Nephron (organoid): ENCODE data around the gene MAGI1.
"Not testable (repeated sequence)": the region's sequence is repeated elsewhere in the genome, so short reads cannot be mapped to it uniquely, and the experiment has no call there.

Source experiments
- H3K27ac Mint-ChIP-seq, 3 experiments: 2 replicates each; pipeline ENCODE4 v1.8.0; 2020; ENCODE audit warnings: mixed read lengths in 3 of 3, mild to moderate bottlenecking in 2 of 3, moderate library complexity in 1 of 3
- H3K27me3 Mint-ChIP-seq: 2 replicates; pipeline ENCODE4 v1.8.0; 2021; ENCODE audit warnings: low read depth, mild to moderate bottlenecking, moderate library complexity, mixed read lengths
- H3K36me3 Mint-ChIP-seq: 2 replicates; pipeline ENCODE4 v1.8.0; 2020; ENCODE audit warnings: low read depth, mixed read lengths
- H3K4me1 Mint-ChIP-seq: 2 replicates; pipeline ENCODE4 v1.8.0; 2020; ENCODE audit warnings: mixed read lengths
- H3K4me3 Mint-ChIP-seq, 3 experiments: 2 replicates each; pipeline ENCODE4 v1.8.0; 2020; ENCODE audit warnings: mild to moderate bottlenecking in 3 of 3, mixed read lengths in 3 of 3, moderate library complexity in 2 of 3
- H3K9me3 Mint-ChIP-seq: 2 replicates; pipeline ENCODE4 v1.8.0; 2020; ENCODE audit warnings: mixed read lengths
- CTCF ChIP-seq, 3 experiments: fragments of 200-600 bp; sonication (generic); IDR thresholded peaks; one replicate each; pipeline ENCODE4 v1.5.0; 2021; ENCODE audit warnings: antibody characterized with exemption in 3 of 3; ENCODE audit not compliant: unreplicated experiment in 3 of 3

The MAGI1 gene

GRCh38 chr3:65526656-65527055 is 512.1 kb downstream of the MAGI1 start:
- TF ChIP-seq CTCF (IDR thresholded peaks at IDR 0.05; ENCODE audit: unreplicated experiment in 3 of 3) = no peak
- no peaks in the 10 kb centered on the region for H3K36me3 Mint-ChIP-seq
- H3K27ac Mint-ChIP-seq = peak overlapping the region; percentile 5 to 88 (median 39)
- no peaks in the 10 kb centered on the region for H3K9me3 Mint-ChIP-seq
- no peak overlapping the region for H3K4me3 Mint-ChIP-seq
- peaks cover 13% of the 10 kb centered on the region for H3K4me1 Mint-ChIP-seq
- H3K27me3 Mint-ChIP-seq = no peaks in the 10 kb centered on the region

DNA sequence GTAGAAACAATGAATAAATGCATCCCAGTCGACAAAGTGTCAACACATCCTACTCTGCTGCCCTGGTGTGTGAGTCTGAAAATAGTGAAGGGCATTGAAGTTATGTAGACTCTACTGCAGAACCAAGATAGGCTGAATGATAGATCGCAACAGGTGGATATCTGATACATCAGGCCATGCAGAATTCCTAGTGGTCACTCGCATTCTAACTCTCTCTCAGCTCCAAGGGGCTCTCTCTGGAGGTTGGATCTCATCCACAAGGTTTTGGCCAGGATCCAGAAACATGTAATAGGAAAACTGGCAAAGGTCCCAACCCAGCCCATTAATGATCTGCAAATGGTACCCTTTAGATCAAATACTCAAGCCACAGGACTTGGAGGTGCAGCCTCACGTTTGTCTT is 514.1 kb downstream of the MAGI1 start:
- no peaks in the 10 kb centered on the region for H3K36me3 Mint-ChIP-seq
- H3K4me3 Mint-ChIP-seq = no peak overlapping the region
- H3K27me3 Mint-ChIP-seq = no peaks in the 10 kb centered on the region
- no peaks in the 10 kb centered on the region for H3K9me3 Mint-ChIP-seq
- no peak for TF ChIP-seq CTCF (IDR thresholded peaks at IDR 0.05; ENCODE audit: unreplicated experiment in 3 of 3)
- H3K4me1 Mint-ChIP-seq = peaks cover 24% of the 10 kb centered on the region
- peak overlapping the region; percentile 9 to 72 (median 10) for H3K27ac Mint-ChIP-seq

DNA sequence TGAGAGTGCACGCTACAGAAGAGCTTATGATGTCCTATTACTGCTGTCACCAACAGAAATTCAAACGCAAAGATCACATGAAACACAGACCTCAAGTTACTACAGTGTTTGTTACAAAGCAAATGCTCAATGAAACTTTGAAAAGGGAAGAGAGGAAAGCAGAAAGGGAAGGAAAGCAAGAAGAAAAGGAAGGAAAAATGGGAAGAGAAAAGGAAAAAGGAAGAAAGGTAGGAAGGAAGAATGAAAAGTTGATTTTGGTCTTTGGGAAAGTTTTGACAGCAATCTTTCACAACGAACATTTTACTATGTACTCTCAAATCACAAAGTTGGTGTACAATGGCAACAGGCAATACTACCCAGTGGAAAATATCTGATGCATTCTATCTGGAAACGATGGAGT is 514.8 kb downstream of the MAGI1 start:
- no peaks in the 10 kb centered on the region for H3K36me3 Mint-ChIP-seq
- no peak overlapping the region for H3K4me3 Mint-ChIP-seq
- H3K9me3 Mint-ChIP-seq = no peaks in the 10 kb centered on the region
- peaks cover 24% of the 10 kb centered on the region for H3K4me1 Mint-ChIP-seq
- no peak for TF ChIP-seq CTCF (IDR thresholded peaks at IDR 0.05; ENCODE audit: unreplicated experiment in 3 of 3)
- H3K27me3 Mint-ChIP-seq = no peaks in the 10 kb centered on the region
- no peak overlapping the region for H3K27ac Mint-ChIP-seq

- Mint-ChIP-seq H3K36me3 (peaks cover 6% of the 10 kb centered on the region), H3K4me1 (peaks cover 24% of the 10 kb centered on the region), H3K9me3 (peaks cover 6% of the 10 kb centered on the region), H3K27me3 (no peaks in the 10 kb centered on the region), H3K4me3 (no peak overlapping the region), H3K27ac (no peak overlapping the region)
- no peak for TF ChIP-seq CTCF (IDR thresholded peaks at IDR 0.05; ENCODE audit: unreplicated experiment in 3 of 3)
These were observed 517.7 kb downstream of the MAGI1 start for GRCh38 chr3:65521032-65521431.

GRCh38 chr3:65516998-65517397 is 521.7 kb downstream of the MAGI1 start:
- Mint-ChIP-seq H3K27me3 (no peaks in the 10 kb centered on the region), H3K27ac (no peak overlapping the region), H3K36me3 (peaks cover 12% of the 10 kb centered on the region), H3K9me3 (peaks cover 11% of the 10 kb centered on the region), H3K4me1 (peaks cover 10% of the 10 kb centered on the region), H3K4me3 (no peak overlapping the region)
- no peak for TF ChIP-seq CTCF (IDR thresholded peaks at IDR 0.05; ENCODE audit: unreplicated experiment in 3 of 3)

DNA sequence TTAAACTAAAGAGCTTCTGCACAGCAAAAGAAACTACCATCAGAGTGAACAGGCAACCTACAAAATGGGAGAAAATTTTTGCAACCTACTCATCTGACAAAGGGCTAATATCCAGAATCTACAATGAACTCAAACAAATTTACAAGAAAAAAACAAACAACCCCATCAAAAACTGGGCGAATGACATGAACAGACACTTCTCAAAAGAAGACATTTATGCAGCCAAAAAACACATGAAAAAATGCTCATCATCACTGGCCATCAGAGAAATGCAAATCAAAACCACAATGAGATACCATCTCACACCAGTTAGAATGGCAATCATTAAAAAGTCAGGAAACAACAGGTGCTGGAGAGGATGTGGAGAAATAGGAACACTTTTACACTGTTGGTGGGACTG is 524.4 kb downstream of the MAGI1 start:
- not testable (repeated sequence) for H3K4me1 Mint-ChIP-seq, H3K27me3 Mint-ChIP-seq, H3K4me3 Mint-ChIP-seq, H3K27ac Mint-ChIP-seq
- peaks cover 14% of the 10 kb centered on the region for H3K9me3 Mint-ChIP-seq
- H3K36me3 Mint-ChIP-seq = peaks cover 15% of the 10 kb centered on the region

GRCh38 chr3:65509423-65509794 is 529.3 kb downstream of the MAGI1 start:
- Mint-ChIP-seq H3K4me3 (peak overlapping the region; percentile 78 to 88 (median 87)), H3K27ac (peak overlapping the region; percentile 68 to 88 (median 81)), H3K36me3 (peaks cover 13% of the 10 kb centered on the region), H3K9me3 (peaks cover 13% of the 10 kb centered on the region)
- not testable (repeated sequence) for H3K27me3 Mint-ChIP-seq, H3K4me1 Mint-ChIP-seq
